Stimulated activated naive CD4-positive, alpha-beta T cell (primary cell): ENCODE measurements around the gene TBCA.

Experiments used
- DNase-seq, 6 experiments: peaks; one replicate each; lab custom pipeline; 2025; lab: John Stamatoyannopoulos, UW

TBCA gene

GRCh38 chr5:77775790-77776553 lies at the start of gene TBCA:
TSS of gene TBCA (minus strand) at chr5:77776339. CDS start at chr5:77776257, 82 bp downstream.
- peak; percentile 86 to 93 (median 89) for DNase-seq

GRCh38 chr5:77824981-77825380 lies 48.8 kb upstream of the TBCA start:
- DNase-seq, result no peak

GRCh38 chr5:77816686-77817085 lies 40.5 kb upstream of the TBCA start:
- DNase-seq, result no peak

- DNase-seq, result no peak
Measured at GRCh38 chr5:77812926-77813589, 36.9 kb upstream of the TBCA start.

- DNase-seq, result no peak
Measured at GRCh38 chr5:77806213-77806843, 30.2 kb upstream of the TBCA start.

- DNase-seq, result no peak
Measured at GRCh38 chr5:77798456-77798855, 22.3 kb upstream of the TBCA start.

- DNase-seq, result no peak
Measured at GRCh38 chr5:77797136-77797535, 21.0 kb upstream of the TBCA start.

- DNase-seq, result no peak
Measured at GRCh38 chr5:77795846-77796245, 19.7 kb upstream of the TBCA start.

- no peak for DNase-seq
Measured at GRCh38 chr5:77795268-77795667, 19.1 kb upstream of the TBCA start.

GRCh38 chr5:77791926-77792325 lies 15.8 kb upstream of the TBCA start:
- no peak for DNase-seq

GRCh38 chr5:77791356-77791755 lies 15.2 kb upstream of the TBCA start:
- no peak for DNase-seq

- no peak for DNase-seq
Measured at GRCh38 chr5:77785229-77785628, 9.1 kb upstream of the TBCA start.

GRCh38 chr5:77784735-77785134 lies 8.6 kb upstream of the TBCA start:
- DNase-seq, result no peak

GRCh38 chr5:77781076-77781475 lies 4.9 kb upstream of the TBCA start:
- DNase-seq, result no peak

- DNase-seq, result no peak
Measured at GRCh38 chr5:77778881-77779438, 2.8 kb upstream of the TBCA start.

GRCh38 chr5:77778398-77778797 lies 2.3 kb upstream of the TBCA start:
- no peak for DNase-seq

- DNase-seq, result no peak
Measured at GRCh38 chr5:77777911-77778310, 1.8 kb upstream of the TBCA start.

- DNase-seq, result no peak
Measured at GRCh38 chr5:77777281-77777892, 1.2 kb upstream of the TBCA start.

GRCh38 chr5:77776554-77777206 lies 541 bp upstream of the TBCA start:
- peak in 1 of 6 experiments; percentile 19 for DNase-seq

- peak in 1 of 6 experiments; percentile 18 for DNase-seq
Measured at GRCh38 chr5:77774981-77775789, 954 bp downstream of the TBCA start.

GRCh38 chr5:77773734-77774280 lies 2.3 kb downstream of the TBCA start:
- DNase-seq, result no peak
